ENCODE data around the gene TRIM29. TPM values are rescaled to one million over a fixed set of nuclear protein-coding genes. Genes with fewer than 3 reads are reported as not detected.

The TRIM29 gene
- total and polyA plus RNA-seq, 12 donors, result 0.17 to 0.64 (median 0.30) TPM; not detected in 9

GRCh38 chr11:120133216-120134105 lies 4.5 kb downstream of the TRIM29 start:
- H3K4me1 ChIP-seq, result no peaks in the 10 kb centered on the region
- no peak overlapping the region for H3K4me3 ChIP-seq
- TF ChIP-seq, protein P1, sequence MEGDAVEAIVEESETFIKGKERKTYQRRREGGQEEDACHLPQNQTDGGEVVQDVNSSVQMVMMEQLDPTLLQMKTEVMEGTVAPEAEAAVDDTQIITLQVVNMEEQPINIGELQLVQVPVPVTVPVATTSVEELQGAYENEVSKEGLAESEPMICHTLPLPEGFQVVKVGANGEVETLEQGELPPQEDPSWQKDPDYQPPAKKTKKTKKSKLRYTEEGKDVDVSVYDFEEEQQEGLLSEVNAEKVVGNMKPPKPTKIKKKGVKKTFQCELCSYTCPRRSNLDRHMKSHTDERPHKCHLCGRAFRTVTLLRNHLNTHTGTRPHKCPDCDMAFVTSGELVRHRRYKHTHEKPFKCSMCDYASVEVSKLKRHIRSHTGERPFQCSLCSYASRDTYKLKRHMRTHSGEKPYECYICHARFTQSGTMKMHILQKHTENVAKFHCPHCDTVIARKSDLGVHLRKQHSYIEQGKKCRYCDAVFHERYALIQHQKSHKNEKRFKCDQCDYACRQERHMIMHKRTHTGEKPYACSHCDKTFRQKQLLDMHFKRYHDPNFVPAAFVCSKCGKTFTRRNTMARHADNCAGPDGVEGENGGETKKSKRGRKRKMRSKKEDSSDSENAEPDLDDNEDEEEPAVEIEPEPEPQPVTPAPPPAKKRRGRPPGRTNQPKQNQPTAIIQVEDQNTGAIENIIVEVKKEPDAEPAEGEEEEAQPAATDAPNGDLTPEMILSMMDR (IDR thresholded peaks at IDR 0.05), result no peak
- H3K27ac ChIP-seq, result no peak overlapping the region
- intact Hi-C loops (cut with DNase I), result no loop called here
- ATAC-seq (no peak), DNase-seq (no peak)
- H3K36me3 ChIP-seq, result no peaks in the 10 kb centered on the region
- WGBS, 2 donors, result 90 to 93% methylated on average over 11 of the region's 11 CpGs
- H3K27me3 ChIP-seq, result peaks cover 0 to 12% (median under 1%) of the 10 kb centered on the region in 7 donors
- no peaks in the 10 kb centered on the region for H3K9me3 ChIP-seq

DNA sequence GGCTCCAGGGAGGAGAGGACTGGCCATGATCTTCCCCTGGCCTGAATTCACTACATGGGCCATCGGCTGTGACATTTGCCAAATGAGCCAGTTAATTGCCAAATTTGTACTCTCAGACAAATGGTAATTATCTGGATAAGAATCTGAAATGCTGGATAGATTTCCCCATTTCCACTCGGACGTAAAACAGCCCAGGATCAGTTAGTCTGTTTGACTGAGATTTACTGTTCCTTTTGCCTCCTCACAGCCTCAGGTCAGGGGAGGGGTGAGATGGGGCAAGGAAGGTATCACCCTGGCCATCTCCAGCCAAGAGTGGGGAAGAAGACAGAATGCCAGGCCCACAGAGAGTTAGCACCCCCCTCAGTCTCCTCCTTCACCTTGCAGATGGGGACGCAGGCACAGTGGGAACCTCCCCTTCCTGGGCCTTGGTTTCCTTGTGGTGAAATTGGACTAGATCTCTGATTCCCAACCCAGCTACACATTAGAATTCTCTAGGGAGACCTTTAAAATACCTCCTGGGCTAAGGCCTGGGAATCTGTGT lies 5.2 kb downstream of the TRIM29 start:
- 80 to 91% methylated on average over 4 of the region's 4 CpGs for WGBS, 2 donors
- H3K27me3 ChIP-seq, result peaks cover 0 to 12% (median 3%) of the 10 kb centered on the region in 7 donors
- no peaks in the 10 kb centered on the region for H3K9me3 ChIP-seq
- no peak overlapping the region for H3K4me3 ChIP-seq
- TF ChIP-seq, protein P1 (IDR thresholded peaks at IDR 0.05), result no peak
- DNase-seq (no peak), ATAC-seq (no peak)
- no peaks in the 10 kb centered on the region for H3K4me1 ChIP-seq
- H3K27ac ChIP-seq, result no peak overlapping the region
- H3K36me3 ChIP-seq, result no peaks in the 10 kb centered on the region
- intact Hi-C loops (cut with DNase I), result no loop called here

DNA sequence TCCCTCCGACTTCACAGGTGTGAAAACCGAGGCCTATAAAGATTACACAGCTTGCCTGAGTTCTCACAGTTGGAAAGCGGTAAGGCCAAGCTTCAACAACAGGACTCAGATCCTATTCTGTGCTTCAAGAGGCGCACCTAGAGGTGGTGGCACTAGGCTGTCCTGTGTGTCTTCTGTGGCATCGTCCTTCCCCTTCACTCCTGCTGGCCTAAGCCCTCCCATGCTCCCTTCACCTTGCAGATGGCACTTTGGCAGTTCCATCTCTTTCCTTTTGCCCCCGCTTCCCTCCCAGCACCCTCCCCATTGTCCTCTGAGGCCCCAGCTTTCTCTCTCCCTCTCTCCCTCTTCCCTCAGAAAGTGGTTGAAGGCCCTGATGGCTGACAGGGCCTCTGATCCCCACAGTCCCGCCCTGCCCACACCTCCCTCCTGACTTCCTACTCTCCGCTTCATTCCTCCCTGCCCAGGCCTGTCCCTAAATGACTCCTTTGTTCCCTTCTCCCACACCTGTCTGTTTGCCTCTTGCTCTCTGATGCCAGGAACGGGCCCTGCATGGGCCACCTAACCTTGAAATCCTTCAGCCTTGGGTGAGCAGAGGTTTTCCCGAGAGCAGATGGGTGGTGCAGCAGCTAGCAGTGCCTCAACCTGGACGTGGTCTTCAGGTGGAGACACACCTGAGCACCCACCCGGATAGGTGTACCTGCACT lies 5.8 kb downstream of the TRIM29 start:
- Histone ChIP-seq H3K36me3 (no peaks in the 10 kb centered on the region), H3K27ac (no peak overlapping the region), H3K4me1 (no peaks in the 10 kb centered on the region), H3K27me3 (peaks cover 0 to 17% (median 3%) of the 10 kb centered on the region in 7 donors), H3K4me3 (no peak overlapping the region), H3K9me3 (no peaks in the 10 kb centered on the region)
- TF ChIP-seq, protein P1 (IDR thresholded peaks at IDR 0.05), result no peak
- intact Hi-C loops (cut with DNase I), result no loop called here
- WGBS, 2 donors, result 67 to 72% methylated on average over 12 of the region's 12 CpGs
- DNase-seq (no peak), ATAC-seq (no peak)

DNA sequence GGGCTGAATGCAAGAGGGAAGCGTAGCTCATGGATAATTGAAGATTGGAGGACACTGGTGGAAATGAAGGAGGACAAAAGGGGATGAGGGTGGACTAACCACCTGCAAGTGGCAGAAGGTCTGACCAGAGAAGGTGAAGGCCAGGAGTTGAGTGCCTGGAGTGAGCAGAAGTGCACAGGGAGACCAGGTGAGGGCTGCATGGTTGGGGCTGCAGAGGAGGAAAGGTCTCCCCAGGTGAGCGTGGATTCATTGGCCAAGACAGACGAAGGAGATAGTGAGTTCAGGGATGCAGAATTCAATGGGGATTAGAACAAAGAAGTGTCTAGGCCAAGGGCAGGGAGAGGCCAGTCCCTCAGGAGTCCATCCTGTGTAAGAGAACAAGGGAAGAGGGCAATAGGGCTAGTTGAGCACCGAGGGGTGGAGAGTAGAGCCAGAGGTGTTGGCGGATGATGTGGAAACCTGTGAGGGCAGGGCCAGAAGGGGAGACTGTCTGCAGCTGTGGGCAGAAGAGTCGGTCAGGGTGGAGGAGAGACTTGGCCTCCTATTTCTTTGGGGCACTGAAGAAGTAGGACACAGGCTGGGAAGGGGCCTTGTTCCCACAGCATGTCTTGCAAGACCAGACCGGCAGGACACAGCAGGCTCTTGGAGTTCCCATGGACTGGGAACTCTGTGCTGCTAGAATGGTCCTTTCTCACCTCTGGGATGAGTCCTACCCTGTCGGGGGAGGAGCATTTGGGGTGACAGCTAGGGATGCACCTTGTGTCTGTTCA lies 6.7 kb downstream of the TRIM29 start:
- Histone ChIP-seq H3K9me3 (no peaks in the 10 kb centered on the region), H3K4me3 (no peak overlapping the region), H3K27me3 (peaks cover 0 to 17% (median 3%) of the 10 kb centered on the region in 7 donors), H3K4me1 (no peaks in the 10 kb centered on the region), H3K27ac (no peak overlapping the region), H3K36me3 (no peaks in the 10 kb centered on the region)
- TF ChIP-seq, protein P1 (IDR thresholded peaks at IDR 0.05), result no peak
- WGBS, 2 donors, result 86 to 92% methylated on average over 8 of the region's 8 CpGs
- ATAC-seq (no peak), DNase-seq (no peak)
- intact Hi-C loops (cut with DNase I), result no loop called here
